ENCODE data around the gene MIAT. TPM values are rescaled to one million over a fixed set of nuclear protein-coding genes. Genes with fewer than 3 reads are reported as not detected.

MIAT gene
- total RNA-seq, 1 experiment from 2014 or later: 0.10 TPM

- no peak for DNase-seq (ENCODE audit: low read depth)
Measured at GRCh38 chr22:26725012-26725676, 67.8 kb downstream of the MIAT start.

Small RNA genes lying within 50 kb of the gene (small RNA-seq; reads per million reads assigned to genes)
- not detected for gene RF01874

Other genes with a start within 250 kb of the MIAT start
- 6.3 and 8.7 TPM in 2 replicates for gene ASPHD2, start 228.3 kb upstream of the MIAT start, total RNA-seq (2014; rRNA removed; shearing (Covaris generic))
- gene HPS4, start 173.8 kb upstream of the MIAT start, total RNA-seq (2014; rRNA removed; shearing (Covaris generic)): 23.4 and 28.6 TPM in 2 replicates
- 27.3 and 37.1 TPM in 2 replicates for gene SRRD, start 173.7 kb upstream of the MIAT start, total RNA-seq (2014; rRNA removed; shearing (Covaris generic))
- gene TFIP11, start 145.1 kb upstream of the MIAT start, total RNA-seq (2014; rRNA removed; shearing (Covaris generic)): 41.9 and 44.7 TPM in 2 replicates
- 42.6 and 50.1 TPM in 2 replicates for gene TPST2, start 67.5 kb upstream of the MIAT start, total RNA-seq (2014; rRNA removed; shearing (Covaris generic))
- not detected in 2 replicates for gene CRYBB1, start 39.6 kb upstream of the MIAT start, total RNA-seq (2014; rRNA removed; shearing (Covaris generic))
- gene CRYBA4, start 35.6 kb upstream of the MIAT start, total RNA-seq (2014; rRNA removed; shearing (Covaris generic)): not detected in 2 replicates